NCI-H1417 (cell line): Measurements from ENCODE around the gene TMEM185A.
"Not testable (repeated sequence)": the region's sequence is repeated elsewhere in the genome, so short reads cannot be mapped to it uniquely, and the experiment has no call there.

Experiments
- DNase-seq, 3 experiments: peaks; one replicate each; lab custom pipeline; 2025; lab: John Stamatoyannopoulos, UW

Gene TMEM185A

DNA sequence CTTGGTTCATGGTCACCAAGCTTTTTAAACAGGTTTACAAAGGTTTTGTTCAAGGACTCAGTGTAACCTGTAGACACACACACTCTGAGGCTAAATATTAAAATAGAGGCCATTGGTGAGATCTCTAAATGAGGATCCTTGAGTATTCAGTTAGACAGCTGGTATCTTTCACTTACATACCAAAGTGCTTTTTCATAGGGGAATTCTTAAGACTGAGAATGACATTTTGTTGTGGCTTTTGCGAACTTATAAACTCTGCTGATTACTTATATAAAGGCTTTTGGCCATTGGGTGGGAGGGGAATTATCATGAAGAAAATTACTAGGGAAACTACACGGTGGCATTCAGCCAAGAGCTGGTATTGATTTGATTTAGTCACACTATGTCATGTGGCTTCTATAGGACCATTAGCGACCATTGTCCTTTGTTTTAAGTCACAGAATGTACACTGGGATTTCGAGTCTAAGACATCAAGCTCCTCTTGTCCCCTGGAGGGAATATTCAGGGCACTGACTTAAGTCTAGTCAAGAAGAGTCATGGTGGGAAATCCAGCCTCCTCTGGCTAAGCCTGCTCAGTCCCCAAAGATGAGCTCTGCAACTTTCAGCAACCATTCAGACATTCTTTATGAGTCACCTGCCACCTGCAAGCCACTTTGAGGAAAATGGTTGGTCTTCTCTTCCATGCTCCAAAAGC lies 80.2 kb downstream of the TMEM185A start:
- DNase-seq = not testable (repeated sequence)

DNA sequence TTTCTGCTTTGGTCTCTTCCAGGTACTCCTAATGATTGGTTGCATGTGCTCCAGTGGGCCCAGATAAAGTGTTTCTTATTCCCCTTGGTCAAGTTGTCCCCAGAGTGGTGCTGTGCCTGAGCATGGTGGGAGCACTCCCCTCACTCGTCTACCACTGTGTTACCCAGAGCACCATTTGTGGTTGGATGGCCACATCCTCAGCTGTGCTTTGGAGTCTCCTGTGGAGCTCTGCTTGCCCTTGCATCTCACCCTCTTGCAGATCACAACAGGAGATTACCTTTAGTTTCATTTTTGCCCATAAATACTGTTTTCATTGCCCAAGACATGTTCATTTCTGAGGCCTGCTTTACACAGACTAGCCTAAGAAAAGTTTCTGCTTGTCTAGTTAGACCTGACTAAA lies 81.1 kb downstream of the TMEM185A start:
- DNase-seq = not testable (repeated sequence)

GRCh38 chrX:149549701-149550100 lies 81.9 kb downstream of the TMEM185A start, which contains the start of gene HSFX3:
Gene HSFX3, minus strand, starts transcription at chrX:149549924. Its CDS starts 72 bp downstream, at chrX:149549852.
- DNase-seq = not testable (repeated sequence)

- not testable (repeated sequence) for DNase-seq
Observed at GRCh38 chrX:149547782-149548181, 83.8 kb downstream of the TMEM185A start.

GRCh38 chrX:149546962-149547361 lies 84.6 kb downstream of the TMEM185A start:
- DNase-seq = not testable (repeated sequence)
